Heart right ventricle (tissue), 16 donors: ENCODE measurements around the gene EDAR. TPM values are rescaled to one million over a fixed set of nuclear protein-coding genes. Genes with fewer than 3 reads are reported as not detected.

Source experiments
- ATAC-seq, 8 donors: fragments of 200-7000 bp; cut with Tn5 transposase; one replicate each; pipeline ENCODE4 v1.9.1; 2020; ENCODE audit warnings: mild to moderate bottlenecking in 8 of 8, moderate library complexity in 8 of 8, moderate number of reproducible peaks in 1 of 8
- DNase-seq, 2 donors: peaks; one replicate each; pipeline ENCODE4 v3.0.0-alpha.2; 2020
- H3K27ac ChIP-seq, 10 donors: fragments of 200-600 bp; sonication (generic) in 2 of 10; one replicate each; pipeline versions ENCODE4 v1.5.0 to v1.8.0; 2020 to 2022; ENCODE audit warnings: mild to moderate bottlenecking in 3 of 10
- H3K27me3 ChIP-seq, 7 donors: fragments of 200-600 bp; one replicate each; pipeline ENCODE4 v1.8.0; 2021 to 2022; ENCODE audit warnings: mild to moderate bottlenecking in 2 of 7
- H3K36me3 ChIP-seq, 9 donors: fragments of 200-600 bp; sonication (generic) in 1 of 9; one replicate each; pipeline versions ENCODE4 v1.5.0 to v1.8.0; 2020 to 2022; ENCODE audit warnings: mild to moderate bottlenecking in 2 of 9
- H3K4me1 ChIP-seq, 9 donors: fragments of 200-600 bp; sonication (generic) in 1 of 9; one replicate each; pipeline versions ENCODE4 v1.5.0 to v1.8.0; 2020 to 2022; ENCODE audit warnings: mild to moderate bottlenecking in 4 of 9
- H3K4me3 ChIP-seq, 10 donors: fragments of 200-600 bp; sonication (generic) in 2 of 10; one replicate each; pipeline versions ENCODE4 v1.5.0 to v1.8.0; 2020 to 2022; ENCODE audit warnings: mild to moderate bottlenecking in 7 of 10, moderate library complexity in 2 of 10
- H3K9me3 ChIP-seq, 11 donors: fragments of 200-600 bp in 10 of 11; sonication (generic) in 2 of 11; one replicate each; pipeline versions ENCODE4 v1.5.0 to v1.8.0; 2013 to 2022; ENCODE audit warnings: mild to moderate bottlenecking in 2 of 11, control low read depth in 1 of 11, moderate library complexity in 1 of 11
- WGBS, 2 donors: extraction: QIAGEN DNeasy Blood & Tissue Kit; methylation state at CpG; one replicate each; pipeline ENCODE4 v1.1.7; 2013; ENCODE audit warnings: inconsistent platforms in 1 of 2; 5-methylcytosine and 5-hydroxymethylcytosine counted together
- intact Hi-C, 10 donors: fragments of 100-400 bp; cut with DNase I; formaldehyde crosslinking; loops; one replicate each; pipeline versions ENCODE4 v1.11.1 to v1.14.2; 2022
- polyA plus RNA-seq, 2 donors: library from polyadenylated mRNA; stranded (reverse); fragments of 200-250 nt; gene quantifications; one replicate each; pipeline ENCODE4 v1.2.3, GENCODE V29; 2013
- total RNA-seq, 10 donors: library from RNA; stranded (reverse); fragmentation: NEBNext Ultra II Directional in 3 of 10; extraction: Animal tissue kit (Norgen Biotek cat#: 25700) in 3 of 10; gene quantifications; one replicate each; pipeline versions ENCODE4 v1.2.1 to v1.2.4, GENCODE V29; 2021 to 2023
- TF ChIP-seq, protein P1 (sequence below), 9 donors: fragments of 200-600 bp; sonication (generic) in 2 of 9; IDR thresholded peaks; one replicate each; pipeline versions ENCODE4 v1.5.0 to v1.8.0; 2021 to 2022; ENCODE audit warnings: antibody characterized with exemption in 9 of 9, mild to moderate bottlenecking in 5 of 9, moderate library complexity in 1 of 9
- donor health status: Arrhythmogenic right ventricular cardiomyopathy.
- donor health status: ischemic (EF 13 %, LVEDD 7.1; RV severe dilation, severe dysfunction).
- donor health status: healthy with polysubstance abuse.
- donor health status: DM: no; HTN: yes; CAD: no.
- donor health status: DM: no; HTN: no; CAD: no.
- donor health status: ischemic (EF 25% LVEDD 6.9; RV normal size, moderate dysfunction).
- donor health status: ischemic (EF 25% LVEDD 5.7; RV mildly dilated, moderate dysfunction).
- donor health status: healthy.
- donor health status: DM: yes; HTN: yes; CAD: no.
- donor health status: Ischemic cardiomyopathy.
- donor health status: ischemic (EF 35%, LVEDD 5.7; RV mildly dilated, moderate dysfunction).
- donor health status: nonischemic (EF 11% LVEDD 7.7; RV severe dilation, severe dysfunction).
- donor health status: DM: yes; HTN: yes; CAD: no.
- donor health status: PGD.
- donor health status: ischemic (EF 29% LVEDD 5.4; RV normal size, mild dysfunction).
- donor health status: nonischemic (EF 23%, LVEDD 6.1; RV moderate dilation, normal function).

Gene EDAR
- total and polyA plus RNA-seq, 12 donors = 0.07 to 0.34 TPM; not detected in 10

DNA sequence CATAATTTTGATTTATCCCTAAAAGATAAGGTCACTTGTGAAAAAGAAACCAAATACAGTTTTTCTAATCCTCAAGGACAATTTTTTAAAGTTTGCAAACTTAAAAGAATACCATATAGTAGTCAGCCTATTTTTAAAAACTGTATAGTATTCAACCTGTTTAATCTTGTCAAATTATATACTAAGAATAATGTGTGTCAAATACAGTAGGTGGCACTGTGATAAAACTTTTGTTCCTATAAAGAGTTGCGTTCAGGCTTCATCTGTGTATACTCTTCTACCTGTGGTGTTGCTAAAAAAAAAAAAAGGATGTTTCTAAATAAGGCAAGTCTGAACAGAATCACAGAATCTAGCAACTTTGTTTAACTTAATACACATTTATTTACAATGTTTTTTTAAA, 133.8 kb downstream of the EDAR start:
- peaks cover 0 to 8% (median 0%) of the 10 kb centered on the region in 11 donors for H3K9me3 ChIP-seq
- H3K27ac ChIP-seq = no peak overlapping the region
- intact Hi-C loops = loop anchor here in 9 of 10 donors (1.0 to 10.0 kb wide), 6 partner anchors 127 to 140 kb away; partner anchors contain the start of gene EDAR (in 6 of the 9)
- TF ChIP-seq, protein P1, sequence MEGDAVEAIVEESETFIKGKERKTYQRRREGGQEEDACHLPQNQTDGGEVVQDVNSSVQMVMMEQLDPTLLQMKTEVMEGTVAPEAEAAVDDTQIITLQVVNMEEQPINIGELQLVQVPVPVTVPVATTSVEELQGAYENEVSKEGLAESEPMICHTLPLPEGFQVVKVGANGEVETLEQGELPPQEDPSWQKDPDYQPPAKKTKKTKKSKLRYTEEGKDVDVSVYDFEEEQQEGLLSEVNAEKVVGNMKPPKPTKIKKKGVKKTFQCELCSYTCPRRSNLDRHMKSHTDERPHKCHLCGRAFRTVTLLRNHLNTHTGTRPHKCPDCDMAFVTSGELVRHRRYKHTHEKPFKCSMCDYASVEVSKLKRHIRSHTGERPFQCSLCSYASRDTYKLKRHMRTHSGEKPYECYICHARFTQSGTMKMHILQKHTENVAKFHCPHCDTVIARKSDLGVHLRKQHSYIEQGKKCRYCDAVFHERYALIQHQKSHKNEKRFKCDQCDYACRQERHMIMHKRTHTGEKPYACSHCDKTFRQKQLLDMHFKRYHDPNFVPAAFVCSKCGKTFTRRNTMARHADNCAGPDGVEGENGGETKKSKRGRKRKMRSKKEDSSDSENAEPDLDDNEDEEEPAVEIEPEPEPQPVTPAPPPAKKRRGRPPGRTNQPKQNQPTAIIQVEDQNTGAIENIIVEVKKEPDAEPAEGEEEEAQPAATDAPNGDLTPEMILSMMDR (IDR thresholded peaks at IDR 0.05) = peak in 6 of 9 donors; percentile 15 to 46 (median 40)
- H3K4me1 ChIP-seq = no peaks in the 10 kb centered on the region
- ATAC-seq = peak in 3 of 8 donors; percentile 55 to 67 (median 55)
- H3K36me3 ChIP-seq = peaks cover 0 to 8% (median 0%) of the 10 kb centered on the region in 9 donors
- DNase-seq = no peak
- H3K27me3 ChIP-seq = no peaks in the 10 kb centered on the region
- 36 to 46% methylated on average over 1 of the region's 1 CpG for WGBS, 2 donors
- no peak overlapping the region for H3K4me3 ChIP-seq

DNA sequence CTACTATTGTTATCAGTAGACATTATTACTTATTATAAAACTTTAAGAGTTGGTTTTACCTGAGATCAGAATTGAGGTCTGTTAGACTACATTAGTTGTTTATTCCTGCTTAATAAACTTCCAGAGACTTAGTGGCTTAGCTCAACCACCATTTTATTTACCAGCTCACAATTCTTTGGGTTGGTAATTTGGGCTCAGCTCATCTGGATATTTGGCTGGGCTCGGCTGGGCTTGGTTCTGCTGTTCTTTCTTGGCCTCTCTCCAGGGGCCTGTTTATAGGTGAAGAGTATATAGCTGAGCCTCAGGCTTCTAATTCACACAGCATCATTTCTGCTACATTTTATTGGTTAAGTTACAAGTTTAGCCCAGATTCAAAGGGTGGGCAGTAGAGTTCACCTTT, 134.5 kb downstream of the EDAR start:
- intact Hi-C loops = loop anchor here in 5 of 10 donors (2.0 to 10.0 kb wide), 3 partner anchors 130 to 140 kb away; partner anchors contain the start of gene EDAR (in 3 of the 5)
- TF ChIP-seq, protein P1 (IDR thresholded peaks at IDR 0.05) = no peak
- no peak overlapping the region for H3K4me3 ChIP-seq

GRCh38 chr2:108853421-108853820, 135.6 kb downstream of the EDAR start:
- no peak overlapping the region for H3K27ac ChIP-seq
- no peak overlapping the region for H3K4me3 ChIP-seq
- 95% methylated on average over 2 of the region's 2 CpGs for WGBS, 2 donors
- ATAC-seq (no peak), DNase-seq (no peak)
- TF ChIP-seq, protein P1 (IDR thresholded peaks at IDR 0.05) = no peak
- intact Hi-C loops = loop anchor here in 4 of 10 donors (10.0 kb wide), 2 partner anchors 131 to 141 kb away; partner anchors contain the start of gene EDAR (in 2 of the 4)
- peaks cover 0 to 8% (median 0%) of the 10 kb centered on the region in 9 donors for H3K36me3 ChIP-seq
- H3K4me1 ChIP-seq = no peaks in the 10 kb centered on the region
- H3K27me3 ChIP-seq = no peaks in the 10 kb centered on the region
- peaks cover 0 to 4% (median 0%) of the 10 kb centered on the region in 11 donors for H3K9me3 ChIP-seq

More for the DNA sequence above, 134.5 kb downstream of the EDAR start:
- Histone ChIP-seq H3K9me3 (peaks cover 0 to 8% (median 0%) of the 10 kb centered on the region in 11 donors), H3K27me3 (no peaks in the 10 kb centered on the region), H3K36me3 (peaks cover 0 to 8% (median 0%) of the 10 kb centered on the region in 9 donors), H3K27ac (no peak overlapping the region), H3K4me1 (no peaks in the 10 kb centered on the region)
- ATAC-seq = no peak
- DNase-seq = no peak
- WGBS, 2 donors = 42 to 55% methylated on average over 1 of the region's 1 CpG

DNA sequence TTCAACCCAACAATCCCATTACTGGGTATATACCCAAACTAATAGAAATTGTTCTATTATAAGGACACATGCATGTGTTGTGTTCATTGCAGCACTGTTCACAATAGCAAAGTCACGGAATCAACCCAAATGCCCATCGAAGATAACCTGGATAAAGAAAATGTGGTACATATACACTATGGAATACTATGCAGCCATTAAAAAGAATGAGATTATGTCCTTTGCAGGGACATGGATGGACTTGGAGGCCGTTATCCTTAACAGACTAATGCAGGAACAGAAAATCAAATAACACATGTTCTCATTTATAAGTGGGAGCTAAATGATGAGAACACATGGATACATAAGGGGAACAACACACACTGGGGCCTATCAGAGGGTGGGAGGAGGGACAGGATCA, 136.6 kb downstream of the EDAR start:
- peaks cover 0 to 8% (median 0%) of the 10 kb centered on the region in 9 donors for H3K36me3 ChIP-seq
- H3K27me3 ChIP-seq = no peaks in the 10 kb centered on the region
- intact Hi-C loops = loop anchor here in 4 of 10 donors (10.0 kb wide), 2 partner anchors 132 to 142 kb away; partner anchors contain the start of gene EDAR (in 2 of the 4)
- H3K4me1 ChIP-seq = no peaks in the 10 kb centered on the region
- TF ChIP-seq, protein P1 (IDR thresholded peaks at IDR 0.05) = no peak
- no peak overlapping the region for H3K27ac ChIP-seq
- no peak overlapping the region for H3K4me3 ChIP-seq
- WGBS, 2 donors = 97 to 99% methylated on average over 3 of the region's 3 CpGs
- DNase-seq (no peak), ATAC-seq (no peak)
- H3K9me3 ChIP-seq = peaks cover 0 to 4% (median 0%) of the 10 kb centered on the region in 11 donors
